A673 (cell line): ENCODE measurements around the gene CPPED1. TPM values are rescaled to one million over a fixed set of nuclear protein-coding genes. Genes with fewer than 3 reads are reported as not detected.

Experiments
- BruUV-seq: library from RNA; stranded (reverse); fragments of 400-500 nt; replicated peaks from 2 replicates; lab custom pipeline; 2021; lab: Mats Ljungman, UMichigan
- CTCF ChIA-PET: fragments of 300-600 bp; sonication (Branson Sonifier 250); formaldehyde crosslinking; loops from one replicate; lab custom pipeline; 2022; ENCODE audit warnings: antibody characterized with exemption; lab: Charles Lee
- POLR2A ChIA-PET: fragments of 300-600 bp; sonication (Branson Sonifier 250); formaldehyde crosslinking; loops from one replicate; lab custom pipeline; 2022; ENCODE audit warnings: antibody characterized with exemption; ENCODE audit not compliant: low non-redundant PET; lab: Charles Lee
- DNase-seq: peaks from one replicate; pipeline ENCODE4 v3.0.0-alpha.2; 2015; ENCODE audit warnings: low spot score
- H3K27ac ChIP-seq: fragments of 200-600 bp; sonication (generic); 2 replicates; pipeline ENCODE4 v1.5.1; 2016; ENCODE audit warnings: mixed run types, low read depth, mild to moderate bottlenecking, mixed read lengths, antibody characterized with exemption, low read length; ENCODE audit not compliant: poor library complexity, severe bottlenecking
- H3K27me3 ChIP-seq: fragments of 200-600 bp; sonication (generic); replicated peaks from 2 replicates; pipeline ENCODE4 v1.6.1; 2017; ENCODE audit warnings: mixed run types, low read depth, mild to moderate bottlenecking, mixed read lengths, antibody characterized with exemption, low read length; ENCODE audit not compliant: insufficient read depth, poor library complexity
- H3K36me3 ChIP-seq: fragments of 200-600 bp; sonication (generic); 2 replicates; pipeline ENCODE4 v1.6.1; 2016; ENCODE audit warnings: mixed run types, mild to moderate bottlenecking, mixed read lengths, antibody characterized with exemption, low read length; ENCODE audit not compliant: insufficient read depth, poor library complexity, severe bottlenecking
- H3K4me1 ChIP-seq: fragments of 200-600 bp; sonication (generic); 2 replicates; pipeline ENCODE4 v1.6.1; 2017; ENCODE audit warnings: mixed run types, mild to moderate bottlenecking, mixed read lengths, antibody characterized with exemption, low read length; ENCODE audit not compliant: insufficient read depth, poor library complexity, severe bottlenecking
- H3K4me3 ChIP-seq: fragments of 200-600 bp; sonication (generic); 2 replicates; pipeline ENCODE4 v1.5.1; 2016; ENCODE audit warnings: low read depth, mixed run types, mild to moderate bottlenecking, mixed read lengths, low read length; ENCODE audit not compliant: poor library complexity, severe bottlenecking
- H3K9me3 ChIP-seq: fragments of 200-600 bp; sonication (generic); 2 replicates; pipeline ENCODE4 v1.6.1; 2016; ENCODE audit warnings: mixed run types, low read depth, mild to moderate bottlenecking, mixed read lengths, antibody characterized with exemption, low read length; ENCODE audit not compliant: poor library complexity, severe bottlenecking
- EZH2 ChIP-seq: fragments of 200-600 bp; sonication (generic); IDR thresholded peaks from 2 replicates; pipeline ENCODE4 v1.6.1; 2017; ENCODE audit warnings: borderline replicate concordance, low read depth, mild to moderate bottlenecking, mixed read lengths, antibody characterized with exemption, low read length; ENCODE audit not compliant: poor library complexity, severe bottlenecking
- intact Hi-C: fragments of 100-400 bp; cut with micrococcal nuclease; formaldehyde crosslinking; loops from one replicate; pipeline ENCODE4 v1.10.0; 2022; ENCODE audit not compliant: unreplicated experiment
- total RNA-seq: library from RNA; stranded (reverse); gene quantifications from 2 replicates; pipeline ENCODE4 v1.2.3, GENCODE V29; 2021
- TF ChIP-seq, protein P1 (sequence below): fragments of 300-800, 200-600 bp; sonication (generic); conservative IDR thresholded peaks from 2 replicates; pipeline ENCODE4 v1.5.1; 2017; ENCODE audit warnings: low read depth, mild to moderate bottlenecking, antibody characterized with exemption, low read length, moderate library complexity, mixed read lengths

Gene CPPED1
- total RNA-seq, 1 experiment from 2014 or later, result 0.90 TPM

DNA sequence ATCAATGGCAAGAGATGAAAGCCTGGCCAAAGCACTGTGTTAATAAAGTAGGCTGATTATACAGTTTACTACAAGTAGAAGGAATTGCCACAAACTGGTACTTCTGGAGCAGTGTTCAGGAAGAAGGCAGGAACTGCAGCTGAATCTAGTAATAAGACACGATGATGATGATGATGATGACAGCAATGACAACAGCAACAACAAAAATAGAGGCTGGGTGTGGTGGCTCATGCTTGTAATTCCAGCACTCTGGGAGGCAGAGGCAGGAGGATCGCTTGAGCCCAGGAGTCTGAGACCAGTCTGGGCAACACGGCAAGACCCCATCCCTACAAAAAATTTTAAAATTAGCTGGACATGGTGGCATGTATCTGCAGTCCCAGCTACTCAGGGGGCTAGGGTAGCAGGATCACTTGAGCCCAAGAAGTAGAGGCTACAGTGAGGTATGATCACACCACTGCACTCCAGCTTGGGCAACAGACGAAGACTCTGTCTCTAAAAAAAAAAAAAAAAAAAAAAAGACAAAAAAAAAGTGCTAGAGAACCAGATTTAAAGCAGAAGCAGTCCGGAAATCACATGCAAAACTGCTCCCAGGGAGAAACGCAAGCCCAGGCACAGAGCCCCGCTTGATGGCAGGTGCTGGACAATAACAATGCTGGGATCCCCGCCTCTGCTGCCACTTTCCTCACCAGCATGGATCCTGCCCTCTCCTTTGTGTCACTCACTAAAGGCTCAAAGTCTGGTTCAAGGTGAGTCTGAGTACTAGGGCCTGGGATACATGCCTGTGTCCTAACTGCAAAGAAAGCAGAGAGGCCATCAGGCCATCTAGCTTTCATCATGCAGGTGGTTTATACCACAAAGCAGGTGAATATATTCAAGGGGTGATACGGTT is 44.8 kb downstream of the CPPED1 start:
- no peaks in the 10 kb centered on the region for H3K4me1 ChIP-seq
- TF ChIP-seq, protein P1, sequence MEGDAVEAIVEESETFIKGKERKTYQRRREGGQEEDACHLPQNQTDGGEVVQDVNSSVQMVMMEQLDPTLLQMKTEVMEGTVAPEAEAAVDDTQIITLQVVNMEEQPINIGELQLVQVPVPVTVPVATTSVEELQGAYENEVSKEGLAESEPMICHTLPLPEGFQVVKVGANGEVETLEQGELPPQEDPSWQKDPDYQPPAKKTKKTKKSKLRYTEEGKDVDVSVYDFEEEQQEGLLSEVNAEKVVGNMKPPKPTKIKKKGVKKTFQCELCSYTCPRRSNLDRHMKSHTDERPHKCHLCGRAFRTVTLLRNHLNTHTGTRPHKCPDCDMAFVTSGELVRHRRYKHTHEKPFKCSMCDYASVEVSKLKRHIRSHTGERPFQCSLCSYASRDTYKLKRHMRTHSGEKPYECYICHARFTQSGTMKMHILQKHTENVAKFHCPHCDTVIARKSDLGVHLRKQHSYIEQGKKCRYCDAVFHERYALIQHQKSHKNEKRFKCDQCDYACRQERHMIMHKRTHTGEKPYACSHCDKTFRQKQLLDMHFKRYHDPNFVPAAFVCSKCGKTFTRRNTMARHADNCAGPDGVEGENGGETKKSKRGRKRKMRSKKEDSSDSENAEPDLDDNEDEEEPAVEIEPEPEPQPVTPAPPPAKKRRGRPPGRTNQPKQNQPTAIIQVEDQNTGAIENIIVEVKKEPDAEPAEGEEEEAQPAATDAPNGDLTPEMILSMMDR, result no peak
- no peak for TF ChIP-seq EZH2
- H3K36me3 ChIP-seq, result no peaks in the 10 kb centered on the region
- DNase-seq, result no peak
- H3K9me3 ChIP-seq, result no peaks in the 10 kb centered on the region
- H3K27ac ChIP-seq, result no peak overlapping the region
- CTCF ChIA-PET, result no interaction called here
- POLR2A ChIA-PET, result no interaction called here
- intact Hi-C loops, result no loop called here
- BruUV-seq, result no TSS peak
- H3K4me3 ChIP-seq, result no peak overlapping the region
- H3K27me3 ChIP-seq, result no peaks in the 10 kb centered on the region

DNA sequence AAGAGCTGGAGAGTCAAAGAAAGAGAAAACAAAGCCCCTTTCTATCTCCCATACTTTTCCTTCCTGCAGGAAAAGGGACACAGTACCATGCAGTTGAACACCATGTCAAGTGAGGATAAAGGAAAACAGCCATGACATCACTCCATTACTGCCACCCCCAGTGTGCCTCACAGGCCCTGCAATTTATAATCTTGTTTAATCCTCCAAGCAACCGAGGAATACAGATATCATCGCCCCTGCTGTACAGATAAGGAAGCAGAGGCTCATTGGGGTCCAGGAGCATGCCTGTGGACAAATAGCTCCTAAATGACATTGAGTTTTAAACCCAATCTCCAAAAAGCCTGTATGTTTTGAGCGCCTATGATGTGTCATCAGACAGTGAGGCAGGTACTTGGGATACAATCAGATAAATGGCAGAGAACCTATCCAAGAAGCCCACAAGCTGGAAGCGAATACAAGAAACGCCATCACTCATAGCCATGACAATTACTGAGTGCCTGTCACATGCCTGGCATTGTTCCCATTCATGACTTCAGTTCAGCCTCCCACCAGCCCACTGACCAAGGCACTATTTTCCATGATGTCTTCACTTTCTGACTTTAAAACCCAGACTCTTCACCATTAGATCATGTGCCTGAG is 45.5 kb downstream of the CPPED1 start:
- ChIA-PET POLR2A (no interaction called here), CTCF (no interaction called here)
- no peak overlapping the region for H3K27ac ChIP-seq
- H3K4me1 ChIP-seq, result no peaks in the 10 kb centered on the region
- no peak for DNase-seq
- BruUV-seq, result no TSS peak
- no peaks in the 10 kb centered on the region for H3K9me3 ChIP-seq
- H3K36me3 ChIP-seq, result no peaks in the 10 kb centered on the region
- no peak overlapping the region for H3K4me3 ChIP-seq
- intact Hi-C loops, result no loop called here
- H3K27me3 ChIP-seq, result no peaks in the 10 kb centered on the region
- TF ChIP-seq EZH2, result no peak
- TF ChIP-seq, protein P1, result no peak

DNA sequence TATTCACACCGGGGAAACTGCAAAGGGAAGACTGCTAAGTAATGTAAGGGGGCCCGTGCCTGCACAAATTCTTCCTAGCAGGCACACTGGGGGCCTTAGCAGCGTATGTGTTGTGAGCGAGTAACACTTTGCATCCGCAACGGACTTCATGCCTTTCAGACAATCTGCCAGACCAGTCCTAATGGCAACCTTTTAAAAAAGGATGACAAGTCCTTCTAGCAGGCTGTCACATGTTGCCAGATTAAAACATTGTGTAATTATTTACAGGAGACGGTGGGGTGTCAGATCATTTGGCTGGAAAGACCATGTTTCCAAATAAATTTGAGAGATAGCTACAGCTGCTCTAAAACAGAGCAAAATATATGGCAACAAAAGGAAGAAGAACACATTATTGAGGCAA is 46.1 kb downstream of the CPPED1 start:
- no peak for TF ChIP-seq EZH2
- TF ChIP-seq, protein P1, result no peak
- no peak overlapping the region for H3K27ac ChIP-seq
- POLR2A ChIA-PET, result no interaction called here
- CTCF ChIA-PET, result no interaction called here
- intact Hi-C loops, result no loop called here
- BruUV-seq, result no TSS peak
- no peaks in the 10 kb centered on the region for H3K36me3 ChIP-seq
- no peak for DNase-seq
- H3K9me3 ChIP-seq, result no peaks in the 10 kb centered on the region
- H3K4me1 ChIP-seq, result no peaks in the 10 kb centered on the region
- no peaks in the 10 kb centered on the region for H3K27me3 ChIP-seq
- no peak overlapping the region for H3K4me3 ChIP-seq
